22Rv1 (cell line): ENCODE measurements around the gene AATK.

Experiments
- H3K27ac ChIP-seq: fragments of 450-650 bp; 2 replicates; pipeline ENCODE4 v1.5.1; 2017
- ZFX ChIP-seq: fragments of 450-650 bp; IDR thresholded peaks from 2 replicates; pipeline ENCODE4 v1.6.1; 2017; ENCODE audit warnings: antibody characterized with exemption, borderline replicate concordance
- TF ChIP-seq, protein P1 (sequence below): fragments of 450-650 bp; IDR thresholded peaks from 2 replicates; pipeline ENCODE4 v1.5.1; 2017; ENCODE audit warnings: mild to moderate bottlenecking

AATK gene

DNA sequence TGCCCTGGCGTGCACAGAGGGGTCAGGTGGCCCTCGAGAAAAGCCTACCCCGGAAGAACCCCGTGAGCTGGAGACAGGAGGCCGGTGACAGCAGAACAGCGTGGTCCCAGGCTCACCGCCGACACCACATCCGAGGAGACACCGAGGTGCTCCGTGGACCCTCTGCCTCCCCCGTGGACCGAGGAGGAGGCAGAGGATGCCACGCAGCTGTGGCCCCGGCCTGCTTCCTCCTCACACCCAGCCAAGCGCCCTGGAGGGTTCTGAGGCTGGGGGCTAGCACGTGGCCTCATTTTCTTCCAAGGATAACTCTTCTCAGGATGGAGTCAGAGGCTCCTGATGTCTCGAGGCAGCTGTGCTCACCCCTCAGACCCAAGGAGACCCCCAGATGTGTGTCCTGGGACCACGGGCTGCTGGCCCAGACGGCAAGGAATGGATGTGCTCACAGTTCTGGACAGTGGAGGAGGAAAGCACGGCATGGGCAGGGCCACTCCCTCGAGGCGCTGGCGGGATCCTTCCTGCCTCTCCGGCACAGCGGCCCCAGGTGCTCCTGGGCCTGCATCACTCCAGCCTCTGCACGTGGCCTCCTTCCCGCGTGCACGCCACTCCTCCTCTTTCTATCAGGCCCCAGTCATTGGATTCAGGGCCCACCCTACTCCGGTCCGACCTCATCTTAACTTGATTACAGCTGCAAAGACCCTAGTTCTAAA, 5.1 kb downstream of the AATK start:
- TF ChIP-seq, protein P1, sequence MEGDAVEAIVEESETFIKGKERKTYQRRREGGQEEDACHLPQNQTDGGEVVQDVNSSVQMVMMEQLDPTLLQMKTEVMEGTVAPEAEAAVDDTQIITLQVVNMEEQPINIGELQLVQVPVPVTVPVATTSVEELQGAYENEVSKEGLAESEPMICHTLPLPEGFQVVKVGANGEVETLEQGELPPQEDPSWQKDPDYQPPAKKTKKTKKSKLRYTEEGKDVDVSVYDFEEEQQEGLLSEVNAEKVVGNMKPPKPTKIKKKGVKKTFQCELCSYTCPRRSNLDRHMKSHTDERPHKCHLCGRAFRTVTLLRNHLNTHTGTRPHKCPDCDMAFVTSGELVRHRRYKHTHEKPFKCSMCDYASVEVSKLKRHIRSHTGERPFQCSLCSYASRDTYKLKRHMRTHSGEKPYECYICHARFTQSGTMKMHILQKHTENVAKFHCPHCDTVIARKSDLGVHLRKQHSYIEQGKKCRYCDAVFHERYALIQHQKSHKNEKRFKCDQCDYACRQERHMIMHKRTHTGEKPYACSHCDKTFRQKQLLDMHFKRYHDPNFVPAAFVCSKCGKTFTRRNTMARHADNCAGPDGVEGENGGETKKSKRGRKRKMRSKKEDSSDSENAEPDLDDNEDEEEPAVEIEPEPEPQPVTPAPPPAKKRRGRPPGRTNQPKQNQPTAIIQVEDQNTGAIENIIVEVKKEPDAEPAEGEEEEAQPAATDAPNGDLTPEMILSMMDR, result no peak
- no peak for TF ChIP-seq ZFX
- no peak overlapping the region for H3K27ac ChIP-seq

DNA sequence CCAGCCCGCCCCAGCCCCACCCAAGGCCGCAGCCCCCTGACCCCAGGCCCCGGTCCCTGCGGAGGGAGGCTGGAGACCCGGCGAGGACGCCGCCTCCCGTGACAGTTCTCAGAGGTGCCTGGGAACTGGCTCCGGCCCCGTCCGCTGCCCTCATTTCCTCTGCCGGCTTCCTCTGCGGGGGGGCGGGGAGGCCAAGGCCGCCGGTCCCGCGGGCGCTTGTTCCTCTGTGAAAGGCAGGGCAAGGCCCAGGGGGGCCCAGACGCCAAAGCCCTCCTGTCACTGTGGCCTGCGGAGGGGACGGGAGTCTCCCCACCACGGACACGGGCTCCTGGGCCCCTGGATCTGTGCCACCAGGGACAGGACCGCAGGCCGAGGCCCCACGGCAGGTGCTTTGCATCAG, 5.7 kb downstream of the AATK start:
- TF ChIP-seq, protein P1, result no peak
- TF ChIP-seq ZFX, result no peak
- no peak overlapping the region for H3K27ac ChIP-seq

DNA sequence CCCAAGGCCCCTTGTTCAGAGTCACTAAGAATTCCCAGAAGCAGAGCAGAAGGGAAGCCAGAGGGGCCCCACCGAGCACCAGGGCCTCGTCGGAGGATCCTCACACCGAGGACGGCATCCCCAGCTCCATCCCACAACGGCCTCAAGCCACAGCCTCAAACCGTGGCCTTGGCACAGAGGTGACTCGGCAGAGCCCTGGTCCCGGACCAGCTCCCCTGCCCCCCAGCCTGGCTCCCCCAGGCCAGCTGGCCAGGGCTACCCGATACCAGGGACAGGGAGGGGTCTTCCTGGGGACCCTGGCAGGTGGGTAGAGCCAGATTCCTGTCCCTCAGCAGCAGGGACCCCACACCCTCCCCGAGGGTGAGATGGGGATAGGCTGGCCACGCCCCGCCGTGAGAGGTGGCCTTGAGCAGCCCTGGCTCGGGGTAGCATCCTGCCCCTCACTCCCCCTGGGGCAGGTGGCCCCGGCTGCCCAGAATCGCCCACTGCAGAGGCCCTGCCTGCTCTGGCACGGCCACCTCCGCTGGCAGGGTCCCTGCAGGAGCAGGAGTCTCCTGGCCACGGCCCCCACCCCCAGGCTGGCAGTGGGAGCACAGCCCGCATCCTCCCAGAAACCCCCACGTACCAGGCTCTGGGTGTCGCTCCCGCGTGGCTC, 6.3 kb downstream of the AATK start:
- no peak for TF ChIP-seq ZFX
- TF ChIP-seq, protein P1, result no peak

DNA sequence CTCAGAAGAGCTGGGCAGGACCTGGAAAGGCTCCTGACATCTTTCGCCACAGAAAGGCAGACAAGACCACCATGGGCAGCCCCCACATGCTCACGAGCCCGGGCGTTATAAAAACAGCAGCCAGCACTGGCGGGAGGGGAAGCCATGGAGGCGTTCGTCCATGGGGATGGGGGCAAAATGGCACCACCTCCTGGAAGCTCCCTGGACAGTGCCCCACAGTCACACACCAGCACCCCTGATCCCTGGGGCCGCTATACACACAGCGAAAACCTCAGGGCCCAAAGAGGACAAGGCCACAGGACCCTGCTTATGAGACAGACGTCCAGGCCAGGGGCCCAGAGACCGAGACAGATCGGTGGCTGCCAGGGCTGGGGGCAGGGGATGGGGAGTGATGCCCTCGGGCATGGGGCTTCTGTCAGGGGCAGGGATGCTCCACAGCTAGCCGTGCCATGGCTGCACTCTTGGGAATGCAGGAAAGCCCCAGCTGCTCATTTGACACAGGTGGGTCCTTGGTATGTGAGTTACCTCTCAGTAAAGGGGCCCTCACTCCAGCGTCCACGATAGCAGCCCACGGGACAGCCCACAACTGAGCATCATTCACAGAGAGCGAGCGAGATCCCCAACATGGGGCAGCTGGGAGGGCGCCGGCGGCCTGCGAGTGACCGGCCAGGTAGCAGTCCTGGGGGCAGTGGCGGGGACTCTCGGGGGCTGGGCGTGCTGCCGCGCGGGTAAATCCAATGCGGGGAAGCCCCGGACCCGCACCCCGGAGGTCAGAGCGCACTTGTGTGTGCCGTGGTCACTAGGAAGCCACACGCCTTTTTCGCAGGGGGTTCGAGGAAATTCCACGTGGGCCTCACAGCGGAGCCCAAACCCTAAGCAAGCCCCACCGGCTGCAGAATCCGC, 7.1 kb downstream of the AATK start:
- no peak for TF ChIP-seq ZFX
- TF ChIP-seq, protein P1, result no peak
- H3K27ac ChIP-seq, result no peak overlapping the region

More for the DNA sequence above, 6.3 kb downstream of the AATK start:
- H3K27ac ChIP-seq, result no peak overlapping the region

DNA sequence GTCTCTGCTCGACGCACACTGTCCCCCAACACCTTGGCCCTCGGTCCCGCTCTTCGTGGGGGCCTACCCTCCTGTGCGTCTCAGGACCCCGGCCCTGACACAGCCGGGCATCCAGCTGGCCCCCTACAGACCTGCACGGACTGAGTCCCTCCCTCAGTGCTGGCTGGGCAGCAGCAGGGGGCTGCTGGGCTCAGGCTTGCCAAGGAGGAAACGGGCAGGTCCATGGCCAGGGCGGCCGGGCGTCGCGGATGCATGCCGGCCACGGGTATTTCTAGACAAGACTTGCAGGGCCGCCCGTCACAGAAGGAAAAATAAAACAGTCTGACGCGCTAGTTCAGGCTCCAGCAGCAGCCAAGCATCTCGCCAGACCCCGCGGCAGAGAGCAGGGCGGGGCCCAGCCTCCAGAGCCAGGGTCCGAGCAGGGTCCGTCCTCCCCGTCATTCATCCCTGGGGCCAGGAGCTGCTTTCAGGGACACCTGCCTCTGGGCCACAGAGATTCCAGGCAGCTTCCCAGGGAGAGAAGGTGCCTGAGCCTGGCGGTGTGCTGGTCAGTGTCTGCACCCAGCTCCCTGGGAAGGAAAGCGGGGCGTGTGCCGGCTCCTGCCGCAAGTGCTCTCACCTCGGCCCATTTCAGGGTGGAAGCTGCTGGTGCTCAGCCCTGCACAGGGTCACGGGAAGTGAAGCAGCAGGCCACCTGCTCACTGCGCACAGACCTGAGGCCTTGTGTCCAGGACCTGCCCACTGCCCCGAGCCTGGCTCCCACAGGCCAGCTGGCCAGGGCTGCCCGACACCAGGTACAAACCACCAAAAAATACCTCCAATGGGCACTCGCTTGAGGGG, 8.0 kb downstream of the AATK start:
- no peak for TF ChIP-seq ZFX
- TF ChIP-seq, protein P1, result no peak

DNA sequence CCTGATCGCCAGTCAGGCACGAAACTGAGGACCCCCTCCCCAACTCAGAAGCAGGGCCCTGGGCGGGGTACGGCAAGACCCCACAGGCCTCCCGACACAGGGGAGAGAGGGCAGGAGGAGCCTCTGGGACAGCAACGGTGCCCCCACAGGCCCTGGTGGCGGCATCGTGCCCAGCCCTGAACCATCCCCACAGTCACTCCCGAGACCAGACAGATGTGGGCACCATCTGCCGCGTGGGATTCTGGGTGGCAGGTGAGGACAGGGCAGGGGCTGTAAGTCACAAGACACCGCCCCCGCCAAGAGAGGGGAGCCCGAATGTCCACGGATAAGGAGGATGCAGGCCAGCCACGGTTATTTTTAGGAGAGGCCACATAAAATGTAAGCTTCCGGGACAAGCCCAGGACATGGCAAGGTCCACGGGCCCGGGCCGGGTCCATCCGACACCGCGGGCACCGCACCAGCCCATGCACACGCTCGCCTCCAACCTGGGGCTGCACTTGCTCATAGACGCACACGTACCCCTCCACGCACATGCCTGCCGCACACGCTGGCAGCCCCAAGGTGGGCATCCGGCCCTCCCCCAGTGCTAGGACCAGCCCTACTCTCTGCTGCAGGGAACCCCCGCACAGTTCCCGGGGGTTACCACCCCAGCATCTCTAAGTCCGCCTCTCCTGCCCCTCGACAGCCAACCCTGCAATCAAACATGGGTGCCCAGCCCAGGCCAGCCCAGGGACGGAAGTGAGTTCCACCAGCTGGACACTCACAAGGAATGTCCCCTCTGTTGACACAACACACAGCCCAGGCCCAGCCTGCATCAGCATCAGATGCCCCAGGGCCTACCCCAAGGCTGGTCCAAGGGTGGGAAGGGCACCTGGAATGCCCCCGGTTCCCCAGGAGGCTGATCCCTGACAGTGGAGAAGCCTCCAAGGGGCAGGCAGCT, 8.9 kb downstream of the AATK start:
- no peak overlapping the region for H3K27ac ChIP-seq
- TF ChIP-seq ZFX, result no peak
- TF ChIP-seq, protein P1, result no peak

More for the DNA sequence above, 8.0 kb downstream of the AATK start:
- no peak overlapping the region for H3K27ac ChIP-seq
